HepG2 (cell line): Measurements from ENCODE around the gene ORC4. TPM values are rescaled to one million over a fixed set of nuclear protein-coding genes. Genes with fewer than 3 reads are reported as not detected.

Source experiments
- EHMT2 ChIP-seq: fragments of 200-600 bp; sonication (generic); IDR thresholded peaks from 2 replicates; pipeline ENCODE4 v1.7.0; 2017; ENCODE audit warnings: antibody characterized with exemption, low read depth, low read length, borderline replicate concordance
- ELF1 ChIP-seq: sonication (generic); formaldehyde crosslinking; IDR thresholded peaks from 2 replicates; pipeline ENCODE4 v1.4.0; 2020; ENCODE audit warnings: missing genetic modification reagents
- KLF15 ChIP-seq: sonication (generic); formaldehyde crosslinking; IDR thresholded peaks from 2 replicates; pipeline ENCODE4 v1.8.1; 2023; ENCODE audit warnings: borderline replicate concordance, mild to moderate bottlenecking, inconsistent platforms, missing genetic modification reagents, mixed read lengths
- PPARG ChIP-seq: conservative IDR thresholded peaks from 2 replicates; pipeline ENCODE4 v1.6.1; 2016; ENCODE audit warnings: missing biosample characterization, missing genetic modification reagents
- SIX1 ChIP-seq: sonication (generic); formaldehyde crosslinking; IDR thresholded peaks from 2 replicates; pipeline ENCODE4 v1.4.0; 2020; ENCODE audit warnings: missing genetic modification reagents, borderline replicate concordance
- SRY ChIP-seq: sonication (generic); formaldehyde crosslinking; IDR thresholded peaks from 2 replicates; pipeline ENCODE4 v1.8.0; 2022; ENCODE audit warnings: mild to moderate bottlenecking, missing genetic modification reagents
- U2AF1 ChIP-seq: fragments of 200-400 bp; formaldehyde crosslinking; optimal IDR thresholded peaks from 2 replicates; pipeline ENCODE3; 2017; ENCODE audit warnings: mild to moderate bottlenecking, low read depth, low read length
- ZFAT ChIP-seq: sonication (generic); formaldehyde crosslinking; conservative IDR thresholded peaks from 2 replicates; pipeline ENCODE4 v1.8.1; 2023; ENCODE audit warnings: missing genetic modification reagents, inconsistent platforms
- ZNF124 ChIP-seq: sonication (generic); formaldehyde crosslinking; IDR thresholded peaks from 2 replicates; pipeline ENCODE4 v1.4.0; 2020; ENCODE audit warnings: missing genetic modification reagents
- ZNF879 ChIP-seq: sonication (generic); formaldehyde crosslinking; IDR thresholded peaks from 2 replicates; pipeline ENCODE4 v1.8.1; 2023; ENCODE audit warnings: missing genetic modification reagents
- polyA plus RNA-seq, 8 experiments: library from polyadenylated mRNA; depleted of rRNA in 3 of 8; stranded (reverse) in 7 of 8; unstranded in 1 of 8; fragments of >200 nt; fragmentation: Illumina TruSeq in 4 of 8; extraction: Trizol in 4 of 8; gene quantifications; 2 replicates each; pipeline versions ENCODE4 v1.2.1 to v1.2.3, GENCODE V29; 2011 to 2016; ENCODE audit warnings: low read depth in 4 of 8, missing spikeins in 1 of 8, mixed read lengths in 1 of 8; ENCODE audit not compliant: insufficient read depth in 1 of 8
- total RNA-seq, 5 experiments: library from RNA; depleted of rRNA; stranded (reverse); fragments of >200 nt; fragmentation: Illumina TruSeq; extraction: Trizol; gene quantifications; 2 replicates each; pipeline ENCODE4 v1.2.3, GENCODE V29; 2016; ENCODE audit warnings: low read depth in 1 of 5
- TF ChIP-seq, protein P1 (sequence below): sonication (generic); formaldehyde crosslinking; IDR thresholded peaks from 2 replicates; pipeline ENCODE4 v1.5.0; 2020; ENCODE audit warnings: mild to moderate bottlenecking, missing genetic modification reagents
- TF ChIP-seq, protein P2 (sequence below): sonication (generic); formaldehyde crosslinking; IDR thresholded peaks from 2 replicates; pipeline ENCODE4 v1.4.0; 2020; ENCODE audit warnings: missing genetic modification reagents

The ORC4 gene
- total and polyA plus RNA-seq, 2 of the 13 experiments (the other 11 are each of a cell fraction or from before 2014, with no cell fraction given): 28.6 to 84.8 TPM

DNA sequence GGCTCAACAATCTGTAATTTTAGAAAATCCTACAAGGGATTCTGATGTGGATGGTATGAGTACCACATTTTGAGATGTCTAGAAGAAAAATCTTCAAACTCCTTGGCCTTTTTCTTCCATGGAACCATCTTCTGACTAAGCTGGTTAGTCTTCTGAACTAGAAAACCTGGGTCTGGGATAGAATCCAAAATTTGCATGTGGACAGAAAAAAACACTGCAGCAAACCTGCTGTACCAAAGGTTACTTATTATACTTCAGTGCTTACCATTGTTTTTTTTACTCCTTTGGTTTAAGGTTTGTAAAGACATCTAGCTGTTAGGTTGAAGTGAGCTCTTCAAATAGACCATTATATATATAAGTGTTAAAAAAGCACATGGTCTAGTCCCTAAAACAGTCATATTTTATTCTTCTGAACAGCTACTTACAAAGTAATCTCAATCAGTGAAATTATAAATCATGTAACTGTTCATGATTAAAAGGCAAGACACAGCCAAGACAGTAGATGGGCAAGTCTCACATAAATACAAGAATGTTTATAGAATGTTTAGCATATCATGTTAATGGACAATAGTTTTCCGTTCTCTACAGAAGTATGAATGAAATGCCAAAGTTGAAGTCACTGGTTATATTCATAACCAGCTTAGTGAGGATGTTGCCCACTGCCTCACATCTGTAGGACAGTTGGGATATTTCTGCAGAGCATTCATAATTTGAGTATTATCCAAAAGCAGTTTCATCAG is 85.5 kb downstream of the ORC4 start (continued):
- no peak for TF ChIP-seq ZFAT (CRISPR knock-in tag)
- TF ChIP-seq, protein P1, sequence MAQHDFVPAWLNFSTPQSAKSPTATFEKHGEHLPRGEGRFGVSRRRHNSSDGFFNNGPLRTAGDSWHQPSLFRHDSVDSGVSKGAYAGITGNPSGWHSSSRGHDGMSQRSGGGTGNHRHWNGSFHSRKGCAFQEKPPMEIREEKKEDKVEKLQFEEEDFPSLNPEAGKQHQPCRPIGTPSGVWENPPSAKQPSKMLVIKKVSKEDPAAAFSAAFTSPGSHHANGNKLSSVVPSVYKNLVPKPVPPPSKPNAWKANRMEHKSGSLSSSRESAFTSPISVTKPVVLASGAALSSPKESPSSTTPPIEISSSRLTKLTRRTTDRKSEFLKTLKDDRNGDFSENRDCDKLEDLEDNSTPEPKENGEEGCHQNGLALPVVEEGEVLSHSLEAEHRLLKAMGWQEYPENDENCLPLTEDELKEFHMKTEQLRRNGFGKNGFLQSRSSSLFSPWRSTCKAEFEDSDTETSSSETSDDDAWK: no peak
- TF ChIP-seq SIX1 (CRISPR knock-in tag): no peak
- no peak for TF ChIP-seq EHMT2
- no peak for TF ChIP-seq U2AF1
- TF ChIP-seq ZNF124 (CRISPR knock-in tag): no peak
- no peak for TF ChIP-seq ELF1 (CRISPR knock-in tag)
- TF ChIP-seq KLF15 (CRISPR knock-in tag): no peak
- TF ChIP-seq, protein P2, sequence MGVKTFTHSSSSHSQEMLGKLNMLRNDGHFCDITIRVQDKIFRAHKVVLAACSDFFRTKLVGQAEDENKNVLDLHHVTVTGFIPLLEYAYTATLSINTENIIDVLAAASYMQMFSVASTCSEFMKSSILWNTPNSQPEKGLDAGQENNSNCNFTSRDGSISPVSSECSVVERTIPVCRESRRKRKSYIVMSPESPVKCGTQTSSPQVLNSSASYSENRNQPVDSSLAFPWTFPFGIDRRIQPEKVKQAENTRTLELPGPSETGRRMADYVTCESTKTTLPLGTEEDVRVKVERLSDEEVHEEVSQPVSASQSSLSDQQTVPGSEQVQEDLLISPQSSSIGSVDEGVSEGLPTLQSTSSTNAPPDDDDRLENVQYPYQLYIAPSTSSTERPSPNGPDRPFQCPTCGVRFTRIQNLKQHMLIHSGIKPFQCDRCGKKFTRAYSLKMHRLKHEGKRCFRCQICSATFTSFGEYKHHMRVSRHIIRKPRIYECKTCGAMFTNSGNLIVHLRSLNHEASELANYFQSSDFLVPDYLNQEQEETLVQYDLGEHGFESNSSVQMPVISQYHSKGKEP: no peak
- TF ChIP-seq ZNF879: no peak
- no peak for TF ChIP-seq SRY
- TF ChIP-seq PPARG (CRISPR knock-in tag): no peak
